Measurements from ENCODE around the gene FXYD6. TPM values are rescaled to one million over a fixed set of nuclear protein-coding genes. Genes with fewer than 3 reads are reported as not detected.

Gene FXYD6
- 0.32 TPM in 1 of 2 replicates, not detected in the other for total RNA-seq

DNA sequence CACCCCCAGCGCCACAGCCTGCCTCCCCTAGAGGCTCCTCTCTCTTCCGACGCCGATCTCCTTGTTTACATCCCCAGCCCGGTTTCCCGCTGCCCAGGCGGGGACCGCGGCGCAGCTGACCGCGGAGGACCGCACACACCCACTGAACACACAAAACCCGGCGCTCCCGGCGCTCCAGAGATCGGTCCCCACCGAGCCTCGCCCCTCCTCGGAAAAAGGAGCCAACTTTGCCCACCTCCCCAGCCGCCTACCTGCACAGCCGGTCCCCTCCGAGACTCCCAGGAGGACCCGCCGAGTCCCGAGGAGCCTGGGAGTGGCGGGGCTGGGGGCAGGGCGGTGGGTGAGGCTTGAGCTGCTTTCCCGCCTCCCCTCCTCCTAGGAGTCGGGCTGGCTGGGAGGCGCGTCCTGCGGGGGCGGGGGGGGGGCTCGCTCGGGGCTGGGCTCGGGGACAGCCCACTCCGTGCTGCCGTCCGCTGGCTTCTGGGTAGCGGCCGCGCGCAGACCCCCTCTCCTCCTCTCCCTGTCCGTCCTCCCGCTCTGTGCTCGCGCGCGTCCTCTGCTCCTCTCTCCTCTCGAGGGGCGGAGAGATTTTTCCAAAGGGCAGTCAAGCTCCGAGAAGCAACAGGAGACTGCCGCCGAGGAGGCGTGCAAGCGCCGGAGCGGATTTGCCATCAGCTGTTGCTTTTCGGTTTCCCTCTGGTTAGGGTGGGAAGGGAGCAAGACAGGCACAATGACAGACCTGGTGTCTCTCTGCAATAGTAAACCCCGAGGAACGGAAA is at the start of gene FXYD6:
Gene FXYD6 (minus strand): TSS at position 318 of the 779 bp plus-strand sequence. CDS start 33,882 bp downstream, outside the sequence.

GRCh38 chr11:117824571-117825537 is 51.6 kb downstream of the FXYD6 start, which contains the start of gene FXYD2:
Gene FXYD2 (minus strand): TSS chr11:117824744. CDS start chr11:117824678, 66 bp downstream.

GRCh38 chr11:117796872-117797529 is 79.5 kb downstream of the FXYD6 start, which contains the start of gene DSCAML1:
Gene DSCAML1 (minus strand): TSS chr11:117797216. CDS start chr11:117797079, 137 bp downstream.

Other genes with a start within 250 kb of the FXYD6 start
- gene DSCAML1, start 79.4 kb downstream of the FXYD6 start, total RNA-seq = not detected in 2 replicates
- gene FXYD2, start 51.9 kb downstream of the FXYD6 start, total RNA-seq = 0.65 and 0.76 TPM in 2 replicates
- gene TMPRSS13, start 52.7 kb upstream of the FXYD6 start, total RNA-seq = not detected in 2 replicates
- gene IL10RA, start 109.7 kb upstream of the FXYD6 start, total RNA-seq = not detected in 2 replicates
- not detected in 2 replicates for gene TMPRSS4, start 200.4 kb upstream of the FXYD6 start, total RNA-seq
- gene SMIM35, start 210.3 kb upstream of the FXYD6 start, total RNA-seq = not detected in 2 replicates